Effector memory CD8-positive, alpha-beta T cell (primary cell): Measurements from ENCODE around the gene HMG20B.

Source experiments
- ATAC-seq: fragments of 150-1000 bp; cut with Tn5 transposase; replicated peaks from 2 replicates; pipeline ENCODE4 v1.10.0; 2021; ENCODE audit warnings: mild to moderate bottlenecking, moderate library complexity
- DNase-seq, 3 experiments: peaks; one replicate each; pipeline ENCODE4 v3.0.0; 2021
- H3K27ac Mint-ChIP-seq, 2 donors: one replicate each; pipeline ENCODE4 v1.8.0; 2022; ENCODE audit warnings: mild to moderate bottlenecking in 2 of 2, mixed read lengths in 2 of 2, moderate library complexity in 2 of 2
- H3K27me3 Mint-ChIP-seq, 2 donors: one replicate each; pipeline ENCODE4 v1.8.0; 2022; ENCODE audit warnings: mixed read lengths in 2 of 2
- H3K36me3 Mint-ChIP-seq: one replicate; pipeline ENCODE4 v1.8.0; 2022; ENCODE audit warnings: mild to moderate bottlenecking, moderate library complexity, mixed read lengths; ENCODE audit not compliant: insufficient read depth
- H3K4me1 Mint-ChIP-seq, 2 donors: one replicate each; pipeline ENCODE4 v1.8.0; 2022; ENCODE audit warnings: low read depth in 2 of 2, mixed read lengths in 2 of 2
- H3K4me3 Mint-ChIP-seq, 2 donors: one replicate each; pipeline ENCODE4 v1.8.0; 2022; ENCODE audit warnings: mild to moderate bottlenecking in 2 of 2, mixed read lengths in 2 of 2, moderate library complexity in 2 of 2
- H3K9me3 Mint-ChIP-seq, 2 donors: one replicate each; pipeline ENCODE4 v1.8.0; 2022; ENCODE audit warnings: mixed read lengths in 2 of 2

The HMG20B gene

GRCh38 chr19:3625996-3626472, 53.3 kb downstream of the HMG20B start:
- Mint-ChIP-seq H3K36me3 (peaks cover 40% of the 10 kb centered on the region), H3K27ac (peak overlapping the region; percentile 98 to 99), H3K9me3 (no peaks in the 10 kb centered on the region), H3K27me3 (no peaks in the 10 kb centered on the region), H3K4me1 (peaks cover 26 to 36% of the 10 kb centered on the region in 2 donors), H3K4me3 (peak overlapping the region; percentile 96 to 99)
- no peak for DNase-seq
- peak; percentile 3 for ATAC-seq

- peaks cover 39% of the 10 kb centered on the region for H3K36me3 Mint-ChIP-seq
- H3K27me3 Mint-ChIP-seq = no peaks in the 10 kb centered on the region
- peak; percentile 95 for ATAC-seq
Measured at GRCh38 chr19:3626473-3627350, 54.0 kb downstream of the HMG20B start, which contains the start of gene CACTIN. CACTIN (minus strand) TSS chr19:3626790; CDS start chr19:3626762, 28 bp downstream.

GRCh38 chr19:3627351-3627723, 54.6 kb downstream of the HMG20B start:
- Mint-ChIP-seq H3K27me3 (no peaks in the 10 kb centered on the region), H3K36me3 (peaks cover 33% of the 10 kb centered on the region), H3K4me1 (peaks cover 26 to 33% of the 10 kb centered on the region in 2 donors), H3K4me3 (peak overlapping the region; percentile 96 to 99), H3K9me3 (no peaks in the 10 kb centered on the region), H3K27ac (peak overlapping the region in 1 of 2 donors; percentile 99)
- no peak for ATAC-seq
- no peak for DNase-seq

More at GRCh38 chr19:3626473-3627350, 54.0 kb downstream of the HMG20B start, which contains the start of gene CACTIN:
- Mint-ChIP-seq H3K9me3 (no peaks in the 10 kb centered on the region), H3K4me3 (peak within 1 kb of the TSS; percentile 96 to 99), H3K27ac (peak within 1 kb of the TSS; percentile 98 to 99), H3K4me1 (peaks cover 26 to 35% of the 10 kb centered on the region in 2 donors)
- peak; percentile 97 to 99 (median 98) for DNase-seq
